Measurements from ENCODE around the gene AMOTL1. TPM values are rescaled to one million over a fixed set of nuclear protein-coding genes. Genes with fewer than 3 reads are reported as not detected.

The AMOTL1 gene, protein sequence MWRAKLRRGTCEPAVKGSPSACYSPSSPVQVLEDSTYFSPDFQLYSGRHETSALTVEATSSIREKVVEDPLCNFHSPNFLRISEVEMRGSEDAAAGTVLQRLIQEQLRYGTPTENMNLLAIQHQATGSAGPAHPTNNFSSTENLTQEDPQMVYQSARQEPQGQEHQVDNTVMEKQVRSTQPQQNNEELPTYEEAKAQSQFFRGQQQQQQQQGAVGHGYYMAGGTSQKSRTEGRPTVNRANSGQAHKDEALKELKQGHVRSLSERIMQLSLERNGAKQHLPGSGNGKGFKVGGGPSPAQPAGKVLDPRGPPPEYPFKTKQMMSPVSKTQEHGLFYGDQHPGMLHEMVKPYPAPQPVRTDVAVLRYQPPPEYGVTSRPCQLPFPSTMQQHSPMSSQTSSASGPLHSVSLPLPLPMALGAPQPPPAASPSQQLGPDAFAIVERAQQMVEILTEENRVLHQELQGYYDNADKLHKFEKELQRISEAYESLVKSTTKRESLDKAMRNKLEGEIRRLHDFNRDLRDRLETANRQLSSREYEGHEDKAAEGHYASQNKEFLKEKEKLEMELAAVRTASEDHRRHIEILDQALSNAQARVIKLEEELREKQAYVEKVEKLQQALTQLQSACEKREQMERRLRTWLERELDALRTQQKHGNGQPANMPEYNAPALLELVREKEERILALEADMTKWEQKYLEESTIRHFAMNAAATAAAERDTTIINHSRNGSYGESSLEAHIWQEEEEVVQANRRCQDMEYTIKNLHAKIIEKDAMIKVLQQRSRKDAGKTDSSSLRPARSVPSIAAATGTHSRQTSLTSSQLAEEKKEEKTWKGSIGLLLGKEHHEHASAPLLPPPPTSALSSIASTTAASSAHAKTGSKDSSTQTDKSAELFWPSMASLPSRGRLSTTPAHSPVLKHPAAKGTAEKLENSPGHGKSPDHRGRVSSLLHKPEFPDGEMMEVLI
- 10 to 100 TPM; 56.7 to 59.5 TPM for total RNA-seq

DNA sequence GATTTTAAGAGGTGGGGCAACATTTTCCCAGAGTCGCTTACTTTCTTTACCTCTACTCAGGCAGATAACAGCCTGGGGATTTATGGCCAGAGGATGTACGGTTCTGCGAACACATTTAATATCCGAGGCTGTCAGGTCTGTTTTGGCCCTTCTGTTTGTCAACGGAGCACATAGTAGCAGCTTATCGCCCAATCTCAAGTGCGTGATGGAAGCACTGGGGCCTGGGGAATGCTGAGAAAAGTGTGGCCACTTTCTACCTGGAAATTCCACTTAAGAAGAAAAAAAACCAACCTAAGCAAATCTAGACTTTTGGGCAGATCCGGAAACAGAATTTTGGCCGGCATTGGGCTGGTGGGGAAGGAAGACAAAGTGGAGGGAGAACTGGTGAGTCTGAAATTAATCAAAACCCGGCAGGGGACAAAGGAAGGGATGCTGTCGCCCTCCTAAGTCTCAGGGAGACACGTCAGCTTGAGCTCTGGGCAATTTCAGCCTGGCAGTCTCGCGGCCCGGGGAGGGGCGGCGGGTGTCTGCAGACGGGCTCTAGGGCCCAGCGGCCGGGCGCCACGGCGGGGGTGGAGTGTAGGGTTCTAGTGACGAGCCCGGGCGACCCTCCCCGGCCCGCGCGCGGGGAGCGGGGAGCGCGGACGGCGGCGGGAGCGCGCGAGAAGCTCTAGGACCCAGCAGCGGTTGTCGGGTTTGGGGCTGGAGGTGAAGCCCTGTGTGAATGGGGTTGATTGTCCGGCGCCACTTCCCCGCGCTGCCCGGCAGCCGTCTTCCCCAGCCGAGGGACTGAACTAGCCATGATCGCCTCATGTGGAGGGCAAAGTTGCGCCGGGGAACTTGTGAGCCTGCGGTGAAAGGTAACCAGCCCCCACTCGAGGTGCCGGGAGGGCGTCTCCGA is at the start of gene AMOTL1:
Gene AMOTL1 (plus strand): TSS at position 656 of the 901 bp plus-strand sequence. CDS start 156 bp downstream, at position 812.
- peaks cover 0 to 36% of the 10 kb centered on the region in 2 donors for H3K4me1 ChIP-seq
- TF ChIP-seq, protein P1, sequence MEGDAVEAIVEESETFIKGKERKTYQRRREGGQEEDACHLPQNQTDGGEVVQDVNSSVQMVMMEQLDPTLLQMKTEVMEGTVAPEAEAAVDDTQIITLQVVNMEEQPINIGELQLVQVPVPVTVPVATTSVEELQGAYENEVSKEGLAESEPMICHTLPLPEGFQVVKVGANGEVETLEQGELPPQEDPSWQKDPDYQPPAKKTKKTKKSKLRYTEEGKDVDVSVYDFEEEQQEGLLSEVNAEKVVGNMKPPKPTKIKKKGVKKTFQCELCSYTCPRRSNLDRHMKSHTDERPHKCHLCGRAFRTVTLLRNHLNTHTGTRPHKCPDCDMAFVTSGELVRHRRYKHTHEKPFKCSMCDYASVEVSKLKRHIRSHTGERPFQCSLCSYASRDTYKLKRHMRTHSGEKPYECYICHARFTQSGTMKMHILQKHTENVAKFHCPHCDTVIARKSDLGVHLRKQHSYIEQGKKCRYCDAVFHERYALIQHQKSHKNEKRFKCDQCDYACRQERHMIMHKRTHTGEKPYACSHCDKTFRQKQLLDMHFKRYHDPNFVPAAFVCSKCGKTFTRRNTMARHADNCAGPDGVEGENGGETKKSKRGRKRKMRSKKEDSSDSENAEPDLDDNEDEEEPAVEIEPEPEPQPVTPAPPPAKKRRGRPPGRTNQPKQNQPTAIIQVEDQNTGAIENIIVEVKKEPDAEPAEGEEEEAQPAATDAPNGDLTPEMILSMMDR (IDR thresholded peaks at IDR 0.05) = peak in 1 of 2 donors; percentile 34
- H3K36me3 ChIP-seq = no peaks in the 10 kb centered on the region
- no peaks in the 10 kb centered on the region for H3K9me3 ChIP-seq
- H3K4me3 ChIP-seq = peak within 1 kb of the TSS; percentile 81
- DNase-seq (ENCODE audit: low spot score) = peak; percentile 93
- H3K27ac ChIP-seq = peak within 1 kb of the TSS; percentile 96 to 97
- no peaks in the 10 kb centered on the region for H3K27me3 ChIP-seq

DNA sequence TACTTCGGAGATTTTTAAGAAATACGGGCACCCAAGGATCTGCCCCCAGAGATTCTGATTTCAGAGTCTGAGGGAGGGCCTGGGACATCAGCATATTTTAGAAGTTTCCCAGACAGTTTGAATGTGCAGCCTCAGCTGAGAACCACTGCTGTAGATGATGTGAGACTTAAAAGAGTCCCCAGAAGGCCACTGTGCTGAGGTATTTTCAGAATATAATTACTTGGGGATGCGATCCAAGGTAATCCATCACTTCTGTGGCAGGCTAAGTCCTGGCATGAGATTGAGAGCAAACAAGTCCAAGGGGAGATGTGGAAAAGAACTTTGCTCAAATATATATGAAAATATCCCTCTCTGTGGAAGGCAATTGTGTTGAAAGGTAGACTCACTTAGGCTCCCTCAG is 48.3 kb upstream of the AMOTL1 start:
- Histone ChIP-seq H3K27me3 (no peaks in the 10 kb centered on the region), H3K27ac (no peak overlapping the region), H3K36me3 (no peaks in the 10 kb centered on the region), H3K9me3 (no peaks in the 10 kb centered on the region), H3K4me3 (no peak overlapping the region), H3K4me1 (no peaks in the 10 kb centered on the region)
- DNase-seq (ENCODE audit: low spot score) = no peak
- TF ChIP-seq, protein P1 (IDR thresholded peaks at IDR 0.05) = no peak

DNA sequence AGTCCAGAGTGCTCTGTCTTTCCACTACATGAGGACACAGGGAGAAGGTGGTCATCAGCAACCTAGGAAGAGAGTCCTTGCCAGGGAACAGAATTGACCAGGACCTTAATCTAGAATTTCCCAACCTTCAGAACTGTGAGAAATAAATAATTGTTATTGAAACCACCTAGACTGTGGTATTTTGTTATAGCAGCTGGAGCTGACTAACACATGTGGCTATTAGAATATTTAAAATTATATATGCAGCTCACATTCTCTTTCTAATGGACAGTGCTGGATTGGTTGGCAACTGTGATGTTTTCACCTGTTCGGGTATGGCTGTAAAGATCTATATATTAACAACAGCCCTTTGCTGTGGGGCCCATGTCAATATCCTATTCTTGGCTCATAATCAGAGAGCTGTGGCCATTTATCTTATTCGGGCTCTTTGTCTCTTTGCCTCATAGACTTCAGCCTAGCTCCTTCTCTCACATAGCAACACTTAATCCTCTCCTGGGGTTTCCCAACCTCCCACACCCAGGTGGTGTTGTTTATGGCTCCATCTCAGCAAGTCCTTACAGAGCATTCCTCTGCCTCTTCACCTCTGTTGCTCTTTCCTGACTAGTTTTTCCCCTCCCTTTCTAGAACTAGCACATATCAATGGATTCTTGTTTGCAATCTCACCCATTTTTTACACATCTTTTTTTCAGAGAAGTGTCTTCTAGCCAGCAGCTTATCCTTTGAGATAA is 46.4 kb upstream of the AMOTL1 start:
- TF ChIP-seq, protein P1 (IDR thresholded peaks at IDR 0.05) = no peak
- DNase-seq (ENCODE audit: low spot score) = no peak
- no peaks in the 10 kb centered on the region for H3K27me3 ChIP-seq
- H3K27ac ChIP-seq = no peak overlapping the region
- H3K4me3 ChIP-seq = no peak overlapping the region
- no peaks in the 10 kb centered on the region for H3K36me3 ChIP-seq
- H3K9me3 ChIP-seq = no peaks in the 10 kb centered on the region
- H3K4me1 ChIP-seq = no peaks in the 10 kb centered on the region

DNA sequence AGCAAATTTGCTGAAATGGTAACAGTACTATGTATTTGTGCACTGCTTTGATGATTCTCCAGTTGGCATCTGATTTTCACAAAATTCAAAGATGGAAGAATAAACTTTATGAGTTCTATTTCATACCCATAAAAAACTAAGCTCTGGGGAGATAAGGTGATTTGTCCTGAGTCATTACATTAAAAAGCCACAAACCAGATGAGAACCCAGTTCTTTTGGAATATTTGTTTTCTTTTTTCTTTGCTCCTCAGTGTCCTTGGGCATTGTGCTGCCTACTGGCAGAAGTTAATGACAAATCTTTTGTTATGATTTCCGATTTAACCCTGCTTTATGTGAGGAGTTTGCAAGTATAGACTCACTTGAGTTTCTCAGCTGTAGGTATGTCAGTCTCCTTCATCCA is 45.4 kb upstream of the AMOTL1 start:
- H3K9me3 ChIP-seq = no peaks in the 10 kb centered on the region
- H3K27ac ChIP-seq = no peak overlapping the region
- no peaks in the 10 kb centered on the region for H3K27me3 ChIP-seq
- no peaks in the 10 kb centered on the region for H3K36me3 ChIP-seq
- DNase-seq (ENCODE audit: low spot score) = no peak
- no peaks in the 10 kb centered on the region for H3K4me1 ChIP-seq
- H3K4me3 ChIP-seq = no peak overlapping the region
- TF ChIP-seq, protein P1 (IDR thresholded peaks at IDR 0.05) = no peak

DNA sequence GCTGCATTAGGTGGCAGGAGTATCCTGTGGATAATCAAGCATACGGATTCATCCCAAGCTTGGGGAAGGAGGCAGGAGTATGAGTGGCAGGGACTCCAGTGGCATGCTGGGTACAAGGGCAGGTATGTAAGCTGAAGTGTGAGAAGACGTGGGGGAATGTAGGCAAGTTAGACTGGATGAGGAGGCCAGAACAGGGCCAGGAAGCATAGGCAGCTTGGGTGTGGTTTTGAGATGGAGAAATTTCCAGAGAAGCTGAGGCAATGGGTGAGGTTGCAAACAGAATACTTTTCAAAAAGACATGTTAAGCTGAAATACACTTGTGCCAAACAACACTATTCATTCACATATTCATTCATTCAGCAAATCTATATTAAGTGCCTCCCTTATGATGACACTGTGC is 43.1 kb upstream of the AMOTL1 start:
- no peak for DNase-seq (ENCODE audit: low spot score)
- Histone ChIP-seq H3K27ac (no peak overlapping the region), H3K36me3 (no peaks in the 10 kb centered on the region), H3K9me3 (no peaks in the 10 kb centered on the region), H3K27me3 (no peaks in the 10 kb centered on the region), H3K4me3 (no peak overlapping the region), H3K4me1 (no peaks in the 10 kb centered on the region)
- TF ChIP-seq, protein P1 (IDR thresholded peaks at IDR 0.05) = no peak

Measured in right atrium auricular region (tissue), 2 donors.